Tibial nerve (tissue), 4 donors: ENCODE measurements around the gene PARD6G. TPM values are rescaled to one million over a fixed set of nuclear protein-coding genes. Genes with fewer than 3 reads are reported as not detected.

Experiments
- DNase-seq, 2 donors: peaks; one replicate each; pipeline ENCODE4 v3.0.0-alpha.2; 2019; ENCODE audit warnings: low spot score in 2 of 2
- H3K27ac ChIP-seq, 4 donors: fragments of 200-600 bp; sonication (generic) in 3 of 4; one replicate each; pipeline ENCODE4 v1.5.1; 2017 to 2019; ENCODE audit warnings: mild to moderate bottlenecking in 1 of 4
- H3K27me3 ChIP-seq, 2 donors: fragments of 200-600 bp; sonication (generic) in 1 of 2; one replicate each; pipeline versions ENCODE4 v1.5.1 to v1.6.0; 2017 to 2019
- H3K36me3 ChIP-seq, 3 donors: fragments of 200-600 bp; sonication (generic); one replicate each; pipeline ENCODE4 v1.5.1; 2018 to 2019
- H3K4me1 ChIP-seq, 4 donors: fragments of 200-600 bp; sonication (generic) in 3 of 4; one replicate each; pipeline ENCODE4 v1.5.1; 2017 to 2019
- H3K4me3 ChIP-seq, 4 donors: fragments of 200-600 bp; sonication (generic) in 3 of 4; one replicate each; pipeline ENCODE4 v1.5.1; 2017 to 2019; ENCODE audit warnings: mild to moderate bottlenecking in 1 of 4, moderate library complexity in 1 of 4
- H3K9me3 ChIP-seq, 4 donors: fragments of 200-600 bp; sonication (generic) in 3 of 4; one replicate each; pipeline ENCODE4 v1.5.1; 2017 to 2019
- CTCF ChIP-seq, 5 experiments: fragments of 200-600 bp in 3 of 5; fragments of 450-650 bp in 2 of 5; sonication (generic) in 3 of 5; IDR thresholded peaks; one replicate each; pipeline ENCODE4 v1.5.1; 2016 to 2019; ENCODE audit warnings: antibody characterized with exemption in 5 of 5, mild to moderate bottlenecking in 3 of 5, moderate library complexity in 2 of 5
- EP300 ChIP-seq, 2 donors: sonication (generic); formaldehyde crosslinking; IDR thresholded peaks; one replicate each; pipeline ENCODE4 v1.6.1; 2017; ENCODE audit warnings: antibody characterized with exemption in 2 of 2, mild to moderate bottlenecking in 1 of 2
- POLR2A ChIP-seq, 2 donors: fragments of 450-650 bp; IDR thresholded peaks; one replicate each; pipeline ENCODE4 v1.6.1; 2017; ENCODE audit warnings: antibody characterized with exemption in 2 of 2, mild to moderate bottlenecking in 2 of 2, moderate library complexity in 2 of 2
- WGBS, 2 donors: methylation state at CpG; one replicate each; pipeline ENCODE4 v1.1.5; 2018; 5-methylcytosine and 5-hydroxymethylcytosine counted together
- total RNA-seq, 4 donors: library from RNA; depleted of rRNA; stranded (reverse); fragments of >200 nt; gene quantifications; one replicate each; pipeline ENCODE4 v1.1.0, GENCODE V29; 2016

PARD6G gene
- total RNA-seq, 4 donors from 2014 or later, result 10.2 to 10.7 (median 10.4) TPM

GRCh38 chr18:80200932-80201672 lies 46.2 kb downstream of the PARD6G start:
- TF ChIP-seq POLR2A (IDR thresholded peaks at IDR 0.05) (no peak), CTCF (IDR thresholded peaks at IDR 0.05) (no peak)
- Histone ChIP-seq H3K36me3 (peaks cover 0 to 7% (median 0%) of the 10 kb centered on the region in 3 donors), H3K4me3 (no peak overlapping the region), H3K27me3 (no peaks in the 10 kb centered on the region), H3K27ac (no peak overlapping the region), H3K4me1 (peaks cover 0 to 19% (median 0%) of the 10 kb centered on the region in 4 donors), H3K9me3 (no peaks in the 10 kb centered on the region)
- WGBS, 2 donors, result 47 to 64% methylated on average over 14 to 16 of the region's 17 CpGs
- DNase-seq, result no peak

- Histone ChIP-seq H3K36me3 (peaks cover 0 to 7% (median 0%) of the 10 kb centered on the region in 3 donors), H3K27me3 (no peaks in the 10 kb centered on the region), H3K4me3 (no peak overlapping the region), H3K9me3 (no peaks in the 10 kb centered on the region), H3K4me1 (peaks cover 0 to 21% (median 0%) of the 10 kb centered on the region in 4 donors), H3K27ac (peak overlapping the region in 1 of 4 donors; percentile 4)
- 61 to 62% methylated on average over 15 to 17 of the region's 17 CpGs for WGBS, 2 donors
- DNase-seq, result no peak
- no peak for TF ChIP-seq POLR2A (IDR thresholded peaks at IDR 0.05)
- peak in 1 of 5 experiments; percentile 16 for TF ChIP-seq CTCF (IDR thresholded peaks at IDR 0.05)
- TF ChIP-seq EP300 (IDR thresholded peaks at IDR 0.05), result no peak
Observed at GRCh38 chr18:80200171-80200931, 47.0 kb downstream of the PARD6G start.

GRCh38 chr18:80198994-80199748 lies 48.1 kb downstream of the PARD6G start:
- Histone ChIP-seq H3K4me1 (peaks cover 0 to 21% (median 0%) of the 10 kb centered on the region in 4 donors), H3K27ac (peak overlapping the region in 1 of 4 donors; percentile 0), H3K27me3 (no peaks in the 10 kb centered on the region), H3K9me3 (no peaks in the 10 kb centered on the region), H3K36me3 (peaks cover 0 to 7% (median 0%) of the 10 kb centered on the region in 3 donors), H3K4me3 (no peak overlapping the region)
- TF ChIP-seq POLR2A (IDR thresholded peaks at IDR 0.05) (no peak), CTCF (IDR thresholded peaks at IDR 0.05) (no peak), EP300 (IDR thresholded peaks at IDR 0.05) (no peak)
- no peak for DNase-seq
- 76 to 78% methylated on average over 15 of the region's 15 CpGs for WGBS, 2 donors

GRCh38 chr18:80198391-80198790 lies 48.9 kb downstream of the PARD6G start:
- 76 to 84% methylated on average over 1 of the region's 1 CpG for WGBS, 2 donors
- peaks cover 0 to 7% (median 0%) of the 10 kb centered on the region in 3 donors for H3K36me3 ChIP-seq
- peaks cover 0 to 21% (median 0%) of the 10 kb centered on the region in 4 donors for H3K4me1 ChIP-seq
- no peak overlapping the region for H3K27ac ChIP-seq
- no peak overlapping the region for H3K4me3 ChIP-seq
- DNase-seq, result no peak
- H3K9me3 ChIP-seq, result no peaks in the 10 kb centered on the region
- H3K27me3 ChIP-seq, result no peaks in the 10 kb centered on the region
- TF ChIP-seq CTCF (IDR thresholded peaks at IDR 0.05), result no peak
- no peak for TF ChIP-seq EP300 (IDR thresholded peaks at IDR 0.05)
- no peak for TF ChIP-seq POLR2A (IDR thresholded peaks at IDR 0.05)
